Activated CD4-positive, alpha-beta T cell treated with anti-CD3 and anti-CD28 coated beads for 36 hours (primary cell): Measurements from ENCODE around the gene SLC66A2. TPM values are rescaled to one million over a fixed set of nuclear protein-coding genes. Genes with fewer than 3 reads are reported as not detected.

Experiments
- ATAC-seq: fragments of 200-7000 bp; cut with Tn5 transposase; one replicate; pipeline ENCODE4 v1.10.0; 2021; ENCODE audit warnings: mild to moderate bottlenecking, moderate library complexity
- CTCF ChIA-PET: fragments of 350-600 bp; sonication (Branson Sonifier 250); formaldehyde crosslinking; loops from one replicate; lab custom pipeline; 2021; ENCODE audit warnings: antibody characterized with exemption; lab: Charles Lee
- POLR2A ChIA-PET: fragments of 350-600 bp; sonication (Branson Sonifier 250); formaldehyde crosslinking; loops from one replicate; lab custom pipeline; 2021; ENCODE audit warnings: antibody characterized with exemption, inconsistent platforms; lab: Charles Lee
- DNase-seq: peaks from one replicate; pipeline ENCODE4 v3.0.0-alpha.2; 2020
- H3K27ac Mint-ChIP-seq: one replicate; pipeline ENCODE4 v1.8.0; 2021; ENCODE audit warnings: mixed read lengths
- H3K27me3 Mint-ChIP-seq: one replicate; pipeline ENCODE4 v1.8.0; 2021; ENCODE audit warnings: mixed read lengths
- H3K36me3 Mint-ChIP-seq: one replicate; pipeline ENCODE4 v1.8.0; 2021; ENCODE audit warnings: low read depth, mixed read lengths
- H3K4me1 Mint-ChIP-seq: one replicate; pipeline ENCODE4 v1.8.0; 2021; ENCODE audit warnings: mixed read lengths
- H3K4me3 Mint-ChIP-seq: one replicate; pipeline ENCODE4 v1.8.0; 2021; ENCODE audit warnings: mild to moderate bottlenecking, moderate library complexity, mixed read lengths
- H3K9me3 Mint-ChIP-seq: one replicate; pipeline ENCODE4 v1.8.0; 2021; ENCODE audit warnings: low read depth, mixed read lengths
- intact Hi-C, 2 experiments: fragments of 100-400 bp; cut with DNase I in 1 of 2; cut with micrococcal nuclease in 1 of 2; formaldehyde crosslinking; loops; one replicate each; pipeline versions ENCODE4 v1.14.2 to v1.15.1; 2022 to 2024; cut with DNase I, micrococcal nuclease
- total RNA-seq, 2 experiments: library from RNA; stranded (reverse); gene quantifications; one replicate each; pipeline ENCODE4 v1.2.3, GENCODE V29; 2021

Gene SLC66A2
- total RNA-seq, 2 experiments from 2014 or later = 23.4 to 28.5 TPM

GRCh38 chr18:79983793-79984192 is 32.3 kb upstream of the SLC66A2 start:
- ChIA-PET CTCF (interaction anchor here (0.7 to 1.9 kb wide), 3 partner anchors 45 to 236 kb away, joined by 3 to 5 read pairs (median 5); no protein-coding TSS in a partner anchor), POLR2A (no interaction called here)
- peak overlapping the region; percentile 9 for H3K4me3 Mint-ChIP-seq
- intact Hi-C loops = no loop called here
- peak overlapping the region; percentile 12 for H3K27ac Mint-ChIP-seq
- no peaks in the 10 kb centered on the region for H3K27me3 Mint-ChIP-seq
- no peaks in the 10 kb centered on the region for H3K9me3 Mint-ChIP-seq
- no peak for ATAC-seq
- no peak for DNase-seq
- H3K36me3 Mint-ChIP-seq = peaks cover 54% of the 10 kb centered on the region
- peaks cover 69% of the 10 kb centered on the region for H3K4me1 Mint-ChIP-seq

DNA sequence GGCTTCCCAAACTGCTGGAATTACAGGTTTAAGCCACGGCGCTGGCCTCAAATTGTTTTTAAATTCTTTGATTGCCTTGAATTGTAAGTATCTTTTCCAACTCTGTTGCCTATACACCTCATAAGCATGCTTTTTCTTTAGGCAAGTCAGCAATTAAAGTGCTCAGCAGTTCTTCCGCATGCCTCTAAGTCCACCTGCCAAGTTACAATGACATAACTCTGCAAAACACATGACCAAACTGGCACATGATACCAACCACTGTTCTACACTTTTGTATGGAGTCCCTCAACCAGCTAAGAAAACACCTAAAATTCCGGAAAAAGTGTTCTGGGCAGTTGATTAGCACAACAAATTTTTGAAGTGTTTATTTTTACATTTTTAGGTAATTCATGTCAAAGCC is 31.8 kb upstream of the SLC66A2 start:
- DNase-seq = no peak
- intact Hi-C loops = no loop called here
- H3K4me1 Mint-ChIP-seq = peaks cover 69% of the 10 kb centered on the region
- POLR2A ChIA-PET = interaction anchor here (0.6 to 1.1 kb wide), 3 partner anchors 10 to 51 kb away, joined by 3 to 4 read pairs (median 3); partner anchors contain the start of gene RBFA
- H3K27ac Mint-ChIP-seq = peak overlapping the region; percentile 60
- H3K36me3 Mint-ChIP-seq = peaks cover 53% of the 10 kb centered on the region
- CTCF ChIA-PET = interaction anchor here (0.7 to 1.9 kb wide), 6 partner anchors 27 to 176 kb away, joined by 3 to 5 read pairs (median 3); no protein-coding TSS in a partner anchor
- H3K9me3 Mint-ChIP-seq = no peaks in the 10 kb centered on the region
- H3K27me3 Mint-ChIP-seq = no peaks in the 10 kb centered on the region
- ATAC-seq = no peak
- H3K4me3 Mint-ChIP-seq = no peak overlapping the region

GRCh38 chr18:79982736-79983135 is 31.3 kb upstream of the SLC66A2 start:
- POLR2A ChIA-PET = interaction anchor here (0.6 to 1.1 kb wide), 3 partner anchors 10 to 51 kb away, joined by 3 to 4 read pairs (median 3); partner anchors contain the start of gene RBFA
- peak; percentile 88 for ATAC-seq
- CTCF ChIA-PET = interaction anchor here (0.7 to 1.9 kb wide), 6 partner anchors 27 to 176 kb away, joined by 3 to 5 read pairs (median 3); no protein-coding TSS in a partner anchor
- no peaks in the 10 kb centered on the region for H3K9me3 Mint-ChIP-seq
- intact Hi-C loops = no loop called here
- DNase-seq = peak; percentile 74
- no peak overlapping the region for H3K4me3 Mint-ChIP-seq
- H3K4me1 Mint-ChIP-seq = peaks cover 73% of the 10 kb centered on the region
- peaks cover 56% of the 10 kb centered on the region for H3K36me3 Mint-ChIP-seq
- peak overlapping the region; percentile 82 for H3K27ac Mint-ChIP-seq
- no peaks in the 10 kb centered on the region for H3K27me3 Mint-ChIP-seq

GRCh38 chr18:79980585-79980984 is 29.1 kb upstream of the SLC66A2 start:
- Mint-ChIP-seq H3K27ac (peak overlapping the region; percentile 6), H3K4me1 (peaks cover 62% of the 10 kb centered on the region), H3K36me3 (peaks cover 54% of the 10 kb centered on the region), H3K9me3 (no peaks in the 10 kb centered on the region), H3K27me3 (no peaks in the 10 kb centered on the region), H3K4me3 (no peak overlapping the region)
- POLR2A ChIA-PET = no interaction called here
- CTCF ChIA-PET = no interaction called here
- intact Hi-C loops = no loop called here
- DNase-seq = no peak
- no peak for ATAC-seq

DNA sequence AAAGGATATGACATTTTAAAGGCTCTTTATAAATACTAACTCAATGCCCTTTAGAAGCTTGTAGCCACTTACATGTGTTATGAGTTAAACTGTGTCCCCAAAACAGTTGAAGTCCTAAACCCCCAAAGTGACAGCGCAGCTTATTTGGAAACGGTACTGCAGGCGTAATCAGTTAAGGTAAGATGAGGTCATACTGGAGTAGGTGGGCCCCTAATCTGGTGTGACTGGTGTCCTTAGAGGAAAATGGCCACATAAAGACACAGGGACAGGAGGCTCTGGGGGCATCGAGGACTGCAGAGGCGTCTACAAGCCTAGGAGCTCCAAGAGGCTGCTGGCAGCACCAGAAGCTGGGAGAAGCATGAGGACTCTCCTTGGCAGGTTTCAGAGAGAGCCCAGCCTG is 28.4 kb upstream of the SLC66A2 start:
- H3K9me3 Mint-ChIP-seq = no peaks in the 10 kb centered on the region
- H3K27me3 Mint-ChIP-seq = no peaks in the 10 kb centered on the region
- ChIA-PET CTCF (no interaction called here), POLR2A (no interaction called here)
- H3K27ac Mint-ChIP-seq = peak overlapping the region; percentile 53
- DNase-seq (no peak), ATAC-seq (no peak)
- intact Hi-C loops = loop anchor here in 1 of 2 experiments (5.0 kb wide), 1 partner anchor 178 kb away; no protein-coding TSS in a partner anchor
- no peak overlapping the region for H3K4me3 Mint-ChIP-seq
- H3K36me3 Mint-ChIP-seq = peaks cover 53% of the 10 kb centered on the region
- H3K4me1 Mint-ChIP-seq = peaks cover 55% of the 10 kb centered on the region

GRCh38 chr18:79975985-79976680 is 24.7 kb upstream of the SLC66A2 start:
- Mint-ChIP-seq H3K9me3 (no peaks in the 10 kb centered on the region), H3K4me1 (peaks cover 20% of the 10 kb centered on the region), H3K36me3 (peaks cover 57% of the 10 kb centered on the region), H3K27ac (peak overlapping the region; percentile 2), H3K27me3 (no peaks in the 10 kb centered on the region), H3K4me3 (no peak overlapping the region)
- ATAC-seq = no peak
- DNase-seq = no peak
- POLR2A ChIA-PET = no interaction called here
- CTCF ChIA-PET = no interaction called here
- intact Hi-C loops = loop anchor here in 1 of 2 experiments (5.0 kb wide), 1 partner anchor 174 kb away; no protein-coding TSS in a partner anchor

GRCh38 chr18:79975043-79975442 is 23.6 kb upstream of the SLC66A2 start:
- ChIA-PET CTCF (no interaction called here), POLR2A (no interaction called here)
- peaks cover 12% of the 10 kb centered on the region for H3K4me1 Mint-ChIP-seq
- DNase-seq (no peak), ATAC-seq (no peak)
- H3K36me3 Mint-ChIP-seq = peaks cover 60% of the 10 kb centered on the region
- intact Hi-C loops = loop anchor here in 1 of 2 experiments (5.0 kb wide), 1 partner anchor 173 kb away; no protein-coding TSS in a partner anchor
- H3K27me3 Mint-ChIP-seq = no peaks in the 10 kb centered on the region
- no peak overlapping the region for H3K27ac Mint-ChIP-seq
- no peak overlapping the region for H3K4me3 Mint-ChIP-seq
- H3K9me3 Mint-ChIP-seq = no peaks in the 10 kb centered on the region

DNA sequence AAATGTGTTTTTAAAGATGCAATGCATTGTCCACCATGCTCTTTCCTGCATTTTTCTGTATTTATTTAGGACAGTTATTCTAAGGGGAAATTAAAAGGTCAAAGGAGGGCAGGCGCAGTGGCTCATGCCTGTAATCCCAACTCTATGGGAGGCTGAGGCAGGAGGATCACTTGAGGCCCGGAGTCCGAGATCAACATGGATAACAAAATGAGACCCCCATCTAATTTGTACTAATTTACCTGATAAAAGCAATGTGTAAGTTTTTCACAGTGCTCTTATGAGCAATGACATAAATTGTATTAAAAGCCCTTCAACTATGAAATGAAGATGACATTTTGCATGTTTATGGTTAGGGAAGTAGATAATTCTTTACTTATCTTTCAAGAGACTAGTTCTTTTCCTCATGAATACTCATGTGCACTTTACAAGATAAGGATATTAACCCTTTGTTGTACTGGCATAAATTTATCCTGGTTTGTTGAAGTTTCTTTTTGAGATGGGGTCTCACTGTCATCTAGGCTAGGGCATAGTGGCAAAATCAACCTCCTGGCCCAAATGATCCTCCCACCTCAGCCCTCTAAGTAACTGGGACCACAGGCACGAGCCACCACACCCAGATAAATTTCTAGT is 22.7 kb upstream of the SLC66A2 start:
- Mint-ChIP-seq H3K4me1 (peaks cover 5% of the 10 kb centered on the region), H3K27ac (no peak overlapping the region), H3K36me3 (peaks cover 57% of the 10 kb centered on the region), H3K27me3 (no peaks in the 10 kb centered on the region), H3K9me3 (no peaks in the 10 kb centered on the region), H3K4me3 (no peak overlapping the region)
- CTCF ChIA-PET = no interaction called here
- intact Hi-C loops = no loop called here
- no peak for ATAC-seq
- POLR2A ChIA-PET = no interaction called here
- no peak for DNase-seq

GRCh38 chr18:79973517-79973916 is 22.1 kb upstream of the SLC66A2 start:
- Mint-ChIP-seq H3K9me3 (no peaks in the 10 kb centered on the region), H3K4me1 (peaks cover 4% of the 10 kb centered on the region), H3K36me3 (peaks cover 55% of the 10 kb centered on the region), H3K27ac (no peak overlapping the region), H3K4me3 (no peak overlapping the region), H3K27me3 (no peaks in the 10 kb centered on the region)
- no peak for ATAC-seq
- intact Hi-C loops = no loop called here
- DNase-seq = no peak
- POLR2A ChIA-PET = no interaction called here
- CTCF ChIA-PET = interaction anchor here (0.8 kb wide), 1 partner anchor 11 kb away, joined by 3 read pairs; no protein-coding TSS in a partner anchor

- DNase-seq (no peak), ATAC-seq (no peak)
- ChIA-PET CTCF (interaction anchor here (0.8 kb wide), 1 partner anchor 12 kb away, joined by 3 read pairs; no protein-coding TSS in a partner anchor), POLR2A (interaction anchor here (0.6 kb wide), 1 partner anchor 10 kb away, joined by 3 read pairs; no protein-coding TSS in a partner anchor)
- no peaks in the 10 kb centered on the region for H3K27me3 Mint-ChIP-seq
- H3K9me3 Mint-ChIP-seq = no peaks in the 10 kb centered on the region
- peaks cover 52% of the 10 kb centered on the region for H3K36me3 Mint-ChIP-seq
- no peak overlapping the region for H3K4me3 Mint-ChIP-seq
- H3K4me1 Mint-ChIP-seq = peaks cover under 1% of the 10 kb centered on the region
- intact Hi-C loops = no loop called here
- no peak overlapping the region for H3K27ac Mint-ChIP-seq
These were observed 21.3 kb upstream of the SLC66A2 start for GRCh38 chr18:79972720-79973119.

DNA sequence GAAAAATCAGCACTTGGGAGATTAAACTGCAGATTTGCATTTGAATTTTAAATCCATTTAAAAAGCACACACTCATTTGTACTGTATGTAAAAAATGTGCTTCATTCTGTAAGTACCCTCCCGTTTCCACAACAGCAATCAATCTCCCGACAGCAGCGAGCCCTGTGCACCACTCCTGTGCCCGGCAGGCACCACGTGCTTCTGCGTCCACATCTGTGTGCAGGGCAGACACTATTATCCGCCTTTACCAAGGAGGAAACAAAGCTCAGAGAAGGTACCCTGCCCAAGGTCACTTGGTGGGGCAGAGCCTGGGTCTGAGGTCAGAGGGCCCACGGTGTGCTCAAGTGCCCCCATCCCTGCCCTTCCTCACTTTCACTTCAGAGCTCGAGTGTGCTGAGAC is 20.5 kb upstream of the SLC66A2 start:
- ATAC-seq = no peak
- POLR2A ChIA-PET = no interaction called here
- Mint-ChIP-seq H3K36me3 (peaks cover 53% of the 10 kb centered on the region), H3K9me3 (no peaks in the 10 kb centered on the region), H3K27me3 (no peaks in the 10 kb centered on the region), H3K27ac (no peak overlapping the region), H3K4me3 (no peak overlapping the region), H3K4me1 (no peaks in the 10 kb centered on the region)
- intact Hi-C loops = no loop called here
- no peak for DNase-seq
- CTCF ChIA-PET = no interaction called here
